ENCODE measurements around the gene RRAGD. TPM values are rescaled to one million over a fixed set of nuclear protein-coding genes. Genes with fewer than 3 reads are reported as not detected.

RRAGD gene, protein sequence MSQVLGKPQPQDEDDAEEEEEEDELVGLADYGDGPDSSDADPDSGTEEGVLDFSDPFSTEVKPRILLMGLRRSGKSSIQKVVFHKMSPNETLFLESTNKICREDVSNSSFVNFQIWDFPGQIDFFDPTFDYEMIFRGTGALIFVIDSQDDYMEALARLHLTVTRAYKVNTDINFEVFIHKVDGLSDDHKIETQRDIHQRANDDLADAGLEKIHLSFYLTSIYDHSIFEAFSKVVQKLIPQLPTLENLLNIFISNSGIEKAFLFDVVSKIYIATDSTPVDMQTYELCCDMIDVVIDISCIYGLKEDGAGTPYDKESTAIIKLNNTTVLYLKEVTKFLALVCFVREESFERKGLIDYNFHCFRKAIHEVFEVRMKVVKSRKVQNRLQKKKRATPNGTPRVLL
- total RNA-seq: 2.7 and 4.5 TPM in 2 replicates
- total RNA-seq (2013): 5.3 TPM
- polyA plus RNA-seq: 0.27 and 0.58 TPM in 2 replicates
- 0.60 and 0.64 TPM in 2 replicates for polyA minus RNA-seq

DNA sequence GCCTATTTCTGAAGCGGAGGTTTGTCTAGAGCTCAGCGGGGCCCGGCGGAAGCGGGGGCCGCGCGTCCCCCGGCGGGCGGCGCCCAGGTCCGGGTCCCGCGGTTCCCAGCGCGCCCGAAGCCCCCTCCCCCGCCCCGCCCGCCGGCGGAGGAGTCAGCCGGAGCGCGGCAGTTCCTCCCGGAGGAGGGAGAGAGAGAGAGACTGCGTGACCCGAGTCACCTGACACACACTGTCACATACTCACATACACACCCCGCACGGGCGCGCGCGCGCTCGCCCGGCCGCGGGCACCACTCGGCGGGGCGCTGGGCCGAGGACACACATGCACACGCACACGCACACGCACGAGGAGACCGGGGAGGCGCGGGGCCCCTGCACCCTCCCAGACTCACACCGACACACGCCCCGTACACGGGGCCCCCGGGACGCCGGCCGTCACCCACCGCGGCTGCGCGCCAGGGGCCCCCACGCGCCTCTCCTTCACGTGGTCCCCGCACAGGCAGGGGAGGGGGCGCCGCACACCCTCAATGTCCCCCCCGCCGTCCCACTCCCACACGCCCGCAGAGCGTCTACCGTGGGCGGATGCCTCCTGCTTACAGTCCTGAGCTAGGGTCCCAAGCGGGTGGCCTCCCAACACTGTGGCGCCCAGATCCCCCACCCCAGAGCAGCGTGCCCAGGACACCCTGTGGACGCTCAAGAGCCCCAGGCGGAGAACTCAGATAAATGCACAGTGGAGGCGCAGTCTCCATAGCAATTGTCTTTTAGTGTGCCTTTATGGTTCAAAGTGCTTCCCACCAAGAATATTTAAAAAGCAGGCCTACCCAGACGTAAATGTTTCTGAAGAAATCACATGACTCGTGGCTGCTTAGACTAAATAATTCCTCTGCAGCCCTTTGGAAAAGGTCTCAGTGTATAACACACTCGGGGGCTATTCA, at the start of gene RRAGD:
Gene RRAGD (minus strand): TSS at position 203 of the 935 bp plus-strand sequence. CDS start 280 bp downstream, outside the sequence.
- Histone ChIP-seq H4K20me1 (ENCODE audit: control insufficient read depth, insufficient read depth, low read length, poor library complexity, severe bottlenecking) (no peaks in the 10 kb centered on the region), H3K27me3 (replicated peaks in 1 of 4; ENCODE audit: control extremely low read depth in 1 of 4, control insufficient read depth in 3 of 4, insufficient read depth in 4 of 4, low read length in 3 of 4) (peaks cover 0 to 34% (median 17%) of the 10 kb centered on the region in 4 experiments), H3K36me3 (replicated peaks in 1 of 2; ENCODE audit: control extremely low read depth in 1 of 2, control insufficient read depth in 1 of 2, extremely low read depth in 1 of 2, insufficient read depth in 2 of 2, low read length in 1 of 2) (no peaks in the 10 kb centered on the region), H3K4me3 (ENCODE audit: control extremely low read depth in 1 of 5, extremely low read depth in 1 of 5, insufficient read depth in 1 of 5, low read depth in 2 of 5, low read length in 4 of 5) (peak within 1 kb of the TSS; percentile 44 to 81 (median 66)), H3K79me2 (ENCODE audit: control insufficient read depth, insufficient read depth, low read length) (no peaks in the 10 kb centered on the region), H3K9me3 (ENCODE audit: control extremely low read depth in 1 of 3, control insufficient read depth in 2 of 3, insufficient read depth in 1 of 3, low read length in 2 of 3) (no peaks in the 10 kb centered on the region), H3K4me2 (replicated peaks; ENCODE audit: low read depth, low read length, poor library complexity, severe bottlenecking) (peak within 1 kb of the TSS; percentile 97), H2AFZ (ENCODE audit: insufficient read depth, low read depth, low read length, poor library complexity, severe bottlenecking) (peak within 1 kb of the TSS; percentile 87), H3K9ac (ENCODE audit: low read length) (peak within 1 kb of the TSS; percentile 78), H3K4me1 (ENCODE audit: control insufficient read depth in 2 of 2, insufficient read depth in 2 of 2, low read length in 2 of 2) (peaks cover 16 to 19% of the 10 kb centered on the region in 2 donors), H3K27ac (ENCODE audit: low read length in 2 of 2) (peak within 1 kb of the TSS in 1 of 2 donors; percentile 13)
- DNase-seq (peak; percentile 81), ATAC-seq (ENCODE audit: low read depth) (peak; percentile 69)
- Mint-ChIP-seq H3K27me3 (peaks cover 25% of the 10 kb centered on the region), H3K9me3 (ENCODE audit: insufficient read depth) (no peaks in the 10 kb centered on the region), H3K27ac (peak within 1 kb of the TSS; percentile 80), H3K4me3 (peak within 1 kb of the TSS; percentile 96), H3K4me1 (peaks cover 19% of the 10 kb centered on the region)
- ChIA-PET POLR2A (interaction anchor here (1.1 kb wide), 1 partner anchor 226 kb away, joined by 3 read pairs; the partner anchor contains the start of gene LYRM2), CTCF (interaction anchor here (0.5 to 5.4 kb wide), 3 partner anchors 20 to 1211 kb away, joined by 3 to 30 read pairs (median 6); no protein-coding TSS in a partner anchor)
- TF ChIP-seq, protein P1, sequence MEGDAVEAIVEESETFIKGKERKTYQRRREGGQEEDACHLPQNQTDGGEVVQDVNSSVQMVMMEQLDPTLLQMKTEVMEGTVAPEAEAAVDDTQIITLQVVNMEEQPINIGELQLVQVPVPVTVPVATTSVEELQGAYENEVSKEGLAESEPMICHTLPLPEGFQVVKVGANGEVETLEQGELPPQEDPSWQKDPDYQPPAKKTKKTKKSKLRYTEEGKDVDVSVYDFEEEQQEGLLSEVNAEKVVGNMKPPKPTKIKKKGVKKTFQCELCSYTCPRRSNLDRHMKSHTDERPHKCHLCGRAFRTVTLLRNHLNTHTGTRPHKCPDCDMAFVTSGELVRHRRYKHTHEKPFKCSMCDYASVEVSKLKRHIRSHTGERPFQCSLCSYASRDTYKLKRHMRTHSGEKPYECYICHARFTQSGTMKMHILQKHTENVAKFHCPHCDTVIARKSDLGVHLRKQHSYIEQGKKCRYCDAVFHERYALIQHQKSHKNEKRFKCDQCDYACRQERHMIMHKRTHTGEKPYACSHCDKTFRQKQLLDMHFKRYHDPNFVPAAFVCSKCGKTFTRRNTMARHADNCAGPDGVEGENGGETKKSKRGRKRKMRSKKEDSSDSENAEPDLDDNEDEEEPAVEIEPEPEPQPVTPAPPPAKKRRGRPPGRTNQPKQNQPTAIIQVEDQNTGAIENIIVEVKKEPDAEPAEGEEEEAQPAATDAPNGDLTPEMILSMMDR (IDR thresholded peaks at IDR 0.05): no peak
- TF ChIP-seq EZH2 (IDR thresholded peaks at IDR 0.05; ENCODE audit: borderline replicate concordance, insufficient read depth, low read depth, low read length, poor library complexity, severe bottlenecking): no peak
- under 1% methylated on average over 72 of the region's 85 CpGs for WGBS (ENCODE audit: insufficient coverage)
- intact Hi-C loops (cut with micrococcal nuclease): loop anchor here (1.0 to 5.0 kb wide), 2 partner anchors 21 to 60 kb away; partner anchors contain the start of genes ANKRD6 and UBE2J1

Measured in B cell (primary cell).